HepG2 (cell line): ENCODE measurements around the gene PPP1R15A. TPM values are rescaled to one million over a fixed set of nuclear protein-coding genes. Genes with fewer than 3 reads are reported as not detected.

Source experiments
- CAMTA2 ChIP-seq: sonication (generic); formaldehyde crosslinking; IDR thresholded peaks from 2 replicates; pipeline ENCODE4 v1.4.0; 2020; ENCODE audit warnings: mild to moderate bottlenecking, missing genetic modification reagents, borderline replicate concordance
- FOXA3 ChIP-seq: IDR thresholded peaks from 2 replicates; pipeline ENCODE4 v1.6.1; 2016; ENCODE audit warnings: missing genetic modification reagents, missing compliant biosample characterization
- FOXO4 ChIP-seq: sonication (generic); formaldehyde crosslinking; conservative IDR thresholded peaks from 2 replicates; pipeline ENCODE4 v1.8.1; 2023; ENCODE audit warnings: missing genetic modification reagents
- GLI4 ChIP-seq: sonication (generic); formaldehyde crosslinking; IDR thresholded peaks from 2 replicates; pipeline ENCODE4 v1.5.1; 2020; ENCODE audit warnings: missing genetic modification reagents, mild to moderate bottlenecking, moderate library complexity, borderline replicate concordance
- NFKB2 ChIP-seq: sonication (generic); formaldehyde crosslinking; IDR thresholded peaks from 2 replicates; pipeline ENCODE4 v1.4.0; 2020; ENCODE audit warnings: missing genetic modification reagents, borderline replicate concordance
- PHB2 ChIP-seq: fragments of 450-650 bp; IDR thresholded peaks from 2 replicates; pipeline ENCODE4 v1.6.1; 2018; ENCODE audit not compliant: partially characterized antibody
- PHF5A ChIP-seq: IDR thresholded peaks from one replicate; pipeline ENCODE4 v1.6.1; 2018; ENCODE audit warnings: low read depth, missing genetic modification reagents; ENCODE audit not compliant: unreplicated experiment
- SAFB2 ChIP-seq: sonication (generic); formaldehyde crosslinking; IDR thresholded peaks from 2 replicates; pipeline ENCODE4 v1.5.1; 2020; ENCODE audit warnings: missing genetic modification reagents, low read depth, mild to moderate bottlenecking, borderline replicate concordance
- SP1 ChIP-seq, 2 experiments: fragments of 450-650 bp in 1 of 2; sonication (generic) in 1 of 2; formaldehyde crosslinking in 1 of 2; IDR thresholded peaks; 2 replicates each; pipeline versions ENCODE4 v1.4.0 to v1.6.1; 2016 to 2020; ENCODE audit warnings: missing genetic modification reagents in 1 of 2
- ZBTB3 ChIP-seq: sonication (generic); formaldehyde crosslinking; IDR thresholded peaks from 2 replicates; pipeline ENCODE4 v1.4.0; 2020; ENCODE audit warnings: low read depth, mild to moderate bottlenecking, moderate library complexity, missing genetic modification reagents, borderline replicate concordance
- ZNF318 ChIP-seq: sonication (generic); formaldehyde crosslinking; IDR thresholded peaks from 2 replicates; pipeline ENCODE4 v1.4.0; 2020; ENCODE audit warnings: mild to moderate bottlenecking, missing genetic modification reagents
- ZNF326 ChIP-seq: sonication (generic); formaldehyde crosslinking; IDR thresholded peaks from 2 replicates; pipeline ENCODE4 v1.4.0; 2020; ENCODE audit warnings: missing genetic modification reagents, borderline replicate concordance
- polyA plus RNA-seq, 8 experiments: library from polyadenylated mRNA; depleted of rRNA in 3 of 8; stranded (reverse) in 7 of 8; unstranded in 1 of 8; fragments of >200 nt; fragmentation: Illumina TruSeq in 4 of 8; extraction: Trizol in 4 of 8; gene quantifications; 2 replicates each; pipeline versions ENCODE4 v1.2.1 to v1.2.3, GENCODE V29; 2011 to 2016; ENCODE audit warnings: low read depth in 4 of 8, missing spikeins in 1 of 8, mixed read lengths in 1 of 8; ENCODE audit not compliant: insufficient read depth in 1 of 8
- total RNA-seq, 5 experiments: library from RNA; depleted of rRNA; stranded (reverse); fragments of >200 nt; fragmentation: Illumina TruSeq; extraction: Trizol; gene quantifications; 2 replicates each; pipeline ENCODE4 v1.2.3, GENCODE V29; 2016; ENCODE audit warnings: low read depth in 1 of 5

PPP1R15A gene
- total and polyA plus RNA-seq, 2 of the 13 experiments (the other 11 are each of a cell fraction or from before 2014, with no cell fraction given): 15.6 to 18.5 TPM

GRCh38 chr19:48872182-48872883, at the start of gene PPP1R15A (continued):
- no peak for TF ChIP-seq FOXO4 (CRISPR knock-in tag)
- TF ChIP-seq SP1 (IDR thresholded peaks at IDR 0.05): no peak
- TF ChIP-seq SP1 (CRISPR knock-in tag; IDR thresholded peaks at IDR 0.05): peak; percentile 69; the same call in 1 of the 2 replicates
- TF ChIP-seq PHF5A (CRISPR knock-in tag): peak; percentile 79
- TF ChIP-seq FOXA3: peak; percentile 69; the same call in 1 of the 2 replicates
- no peak for TF ChIP-seq PHB2
- no peak for TF ChIP-seq ZNF326 (CRISPR knock-in tag)
- no peak for TF ChIP-seq CAMTA2 (CRISPR knock-in tag)
- TF ChIP-seq GLI4 (CRISPR knock-in tag): peak; percentile 74
- peak; percentile 56; the same call in 1 of the 2 replicates for TF ChIP-seq SAFB2 (CRISPR knock-in tag)
- peak; percentile 72; the same call in 1 of the 2 replicates for TF ChIP-seq NFKB2 (CRISPR knock-in tag)
- TF ChIP-seq ZNF318 (CRISPR knock-in tag): no peak
- TF ChIP-seq ZBTB3 (CRISPR knock-in tag): no peak
